CD14-positive monocyte (primary cell): Measurements from ENCODE around the gene GPATCH2. TPM values are rescaled to one million over a fixed set of nuclear protein-coding genes. Genes with fewer than 3 reads are reported as not detected.

Source experiments
- DNase-seq, 3 donors: peaks; one replicate each; pipeline ENCODE4 v3.0.0-alpha.2; 2011 to 2022
- H2AFZ ChIP-seq: 2 replicates; pipeline ENCODE4 v1.6.0; 2012; ENCODE audit warnings: mild to moderate bottlenecking, low read depth, low read length, inconsistent platforms; ENCODE audit not compliant: insufficient read depth, poor library complexity, severe bottlenecking
- H3K27ac ChIP-seq, 2 donors: 1 replicate in 1 of 2; 2 replicates in 1 of 2; pipeline ENCODE4 v1.5.1; 2012 to 2013; ENCODE audit warnings: low read length in 2 of 2, control low read depth in 1 of 2, inconsistent platforms in 1 of 2, low read depth in 1 of 2, mild to moderate bottlenecking in 1 of 2
- H3K27me3 ChIP-seq, 2 donors: one replicate each; pipeline versions ENCODE4 v1.6.0 to v1.6.1; 2011 to 2013; ENCODE audit warnings: low read length in 2 of 2; ENCODE audit not compliant: control insufficient read depth in 2 of 2, insufficient read depth in 2 of 2
- H3K36me3 ChIP-seq, 2 donors: replicated peaks in 1 of 2; 1 replicate in 1 of 2; 2 replicates in 1 of 2; pipeline versions ENCODE4 v1.5.1 to v1.6.1; 2012 to 2013; ENCODE audit warnings: low read length in 2 of 2, control low read depth in 1 of 2, inconsistent platforms in 1 of 2, mild to moderate bottlenecking in 1 of 2; ENCODE audit not compliant: insufficient read depth in 2 of 2, control insufficient read depth in 1 of 2
- H3K4me1 ChIP-seq, 2 donors: 1 replicate in 1 of 2; 2 replicates in 1 of 2; pipeline versions ENCODE4 v1.5.1 to v1.6.1; 2012 to 2013; ENCODE audit warnings: low read length in 2 of 2, control low read depth in 1 of 2, inconsistent platforms in 1 of 2, mild to moderate bottlenecking in 1 of 2, moderate library complexity in 1 of 2; ENCODE audit not compliant: insufficient read depth in 2 of 2, control insufficient read depth in 1 of 2
- H3K4me2 ChIP-seq: replicated peaks from 2 replicates; pipeline ENCODE3; 2012; ENCODE audit warnings: low read length, moderate library complexity, mild to moderate bottlenecking; ENCODE audit not compliant: poor library complexity, severe bottlenecking; ENCODE audit errors: extremely low read depth
- H3K4me3 ChIP-seq, 3 experiments: fragments of 200-600 bp in 1 of 3; sonication (generic) in 1 of 3; replicated peaks in 1 of 3; 1 replicate in 2 of 3; 2 replicates in 1 of 3; pipeline ENCODE4 v1.5.1; 2011 to 2013; ENCODE audit warnings: low read length in 3 of 3, mild to moderate bottlenecking in 3 of 3, control low read depth in 2 of 3, low read depth in 2 of 3, inconsistent platforms in 1 of 3, moderate library complexity in 1 of 3
- H3K79me2 ChIP-seq: 2 replicates; pipeline ENCODE4 v1.6.0; 2012; ENCODE audit warnings: mild to moderate bottlenecking, control low read depth, inconsistent platforms, low read length, moderate library complexity; ENCODE audit not compliant: insufficient read depth
- H3K9ac ChIP-seq: 2 replicates; pipeline ENCODE4 v1.6.0; 2017; ENCODE audit warnings: low read length, mild to moderate bottlenecking; ENCODE audit not compliant: insufficient read depth, poor library complexity, severe bottlenecking
- H3K9me3 ChIP-seq, 2 donors: replicated peaks in 1 of 2; 1 replicate in 1 of 2; 2 replicates in 1 of 2; pipeline versions ENCODE4 v1.5.1 to v1.6.1; 2012 to 2013; ENCODE audit warnings: low read length in 2 of 2, control low read depth in 1 of 2; ENCODE audit not compliant: control insufficient read depth in 1 of 2, insufficient read depth in 1 of 2
- H4K20me1 ChIP-seq: 2 replicates; pipeline ENCODE4 v1.6.0; 2012; ENCODE audit warnings: mild to moderate bottlenecking, low read length, control low read depth, moderate library complexity; ENCODE audit not compliant: insufficient read depth
- H3K27ac Mint-ChIP-seq, 7 donors: one replicate each; pipeline ENCODE4 v1.8.0; 2020; ENCODE audit warnings: mild to moderate bottlenecking in 7 of 7, mixed read lengths in 7 of 7, moderate library complexity in 6 of 7, inconsistent platforms in 2 of 7
- H3K27me3 Mint-ChIP-seq, 3 donors: one replicate each; pipeline ENCODE4 v1.8.0; 2021 to 2022; ENCODE audit warnings: low read depth in 3 of 3, mild to moderate bottlenecking in 3 of 3, mixed read lengths in 3 of 3, moderate library complexity in 3 of 3, inconsistent platforms in 1 of 3
- H3K36me3 Mint-ChIP-seq, 2 donors: one replicate each; pipeline ENCODE4 v1.8.0; 2020; ENCODE audit warnings: mixed read lengths in 2 of 2, inconsistent platforms in 1 of 2, mild to moderate bottlenecking in 1 of 2
- H3K4me1 Mint-ChIP-seq: one replicate; pipeline ENCODE4 v1.8.0; 2020; ENCODE audit warnings: mild to moderate bottlenecking, mixed read lengths
- H3K4me3 Mint-ChIP-seq, 2 donors: one replicate each; pipeline ENCODE4 v1.8.0; 2020; ENCODE audit warnings: mild to moderate bottlenecking in 2 of 2, mixed read lengths in 2 of 2, moderate library complexity in 1 of 2
- H3K9me3 Mint-ChIP-seq, 7 donors: one replicate each; pipeline ENCODE4 v1.8.0; 2020 to 2022; ENCODE audit warnings: mixed read lengths in 7 of 7, mild to moderate bottlenecking in 6 of 7, moderate library complexity in 6 of 7, inconsistent platforms in 2 of 7
- CTCF ChIP-seq: fragments of 200-600 bp; IDR thresholded peaks from one replicate; pipeline ENCODE4 v1.8.0; 2022; ENCODE audit warnings: antibody characterized with exemption, mild to moderate bottlenecking
- WGBS: methylation state at CpG from one replicate; pipeline ENCODE4 v1.1.5; 2013; ENCODE audit warnings: missing lambda C conversion rate; ENCODE audit not compliant: insufficient coverage; 5-methylcytosine and 5-hydroxymethylcytosine counted together
- intact Hi-C, 2 donors: fragments of 100-400 bp; cut with micrococcal nuclease; formaldehyde crosslinking; loops; one replicate each; pipeline versions ENCODE4 v1.15.0 to v1.15.1; 2023
- polyA plus RNA-seq, 3 donors: library from polyadenylated mRNA; depleted of rRNA in 1 of 3; unstranded in 2 of 3; stranded (reverse) in 1 of 3; fragments of 300-500 nt in 2 of 3; fragments of >200 nt in 1 of 3; fragmentation: Illumina TruSeq in 2 of 3; gene quantifications; 1 replicate in 2 of 3; 2 replicates in 1 of 3; pipeline ENCODE4 v1.2.3, GENCODE V29; 2012 to 2021

GPATCH2 gene
- polyA plus RNA-seq, 3 donors = 1.8 to 3.4 (median 1.9) TPM

DNA sequence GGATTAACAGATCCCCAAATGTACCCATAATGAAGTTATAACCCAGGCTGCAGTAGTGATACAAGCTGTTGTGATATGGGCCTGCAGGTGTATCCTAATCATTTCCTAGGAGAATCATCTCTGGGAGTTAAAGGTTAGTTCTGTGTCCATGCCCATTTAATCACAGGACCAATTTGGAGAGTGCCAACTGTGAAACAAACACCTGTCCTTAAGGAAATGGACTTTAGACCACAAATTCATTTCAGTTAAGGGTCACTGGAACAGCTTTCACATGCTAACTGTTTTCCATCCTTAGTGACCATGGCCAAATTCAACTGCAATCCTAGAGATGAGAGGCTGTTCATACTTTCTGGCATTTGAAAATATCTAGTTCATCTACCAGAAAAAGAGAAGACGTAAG is 160.9 kb downstream of the GPATCH2 start:
- no peak for TF ChIP-seq CTCF
- H3K27ac ChIP-seq = no peak overlapping the region
- no peaks in the 10 kb centered on the region for H3K27me3 ChIP-seq
- H3K27ac Mint-ChIP-seq = no peak overlapping the region
- no peaks in the 10 kb centered on the region for H3K36me3 Mint-ChIP-seq
- H3K4me1 ChIP-seq = no peaks in the 10 kb centered on the region
- no peak overlapping the region for H3K4me3 Mint-ChIP-seq
- WGBS = no CpG with 5 or more reads among the region's 1 CpG
- no peaks in the 10 kb centered on the region for H3K27me3 Mint-ChIP-seq
- DNase-seq = no peak
- H3K36me3 ChIP-seq = no peaks in the 10 kb centered on the region
- H4K20me1 ChIP-seq = no peaks in the 10 kb centered on the region
- no peaks in the 10 kb centered on the region for H3K79me2 ChIP-seq
- H3K9me3 ChIP-seq = peaks cover 7 to 9% of the 10 kb centered on the region in 2 donors
- H2AFZ ChIP-seq = no peak overlapping the region
- peaks cover under 1 to 16% (median 6%) of the 10 kb centered on the region in 7 donors for H3K9me3 Mint-ChIP-seq
- H3K4me1 Mint-ChIP-seq = no peaks in the 10 kb centered on the region
- intact Hi-C loops = no loop called here
- no peak overlapping the region for H3K4me2 ChIP-seq
- H3K4me3 ChIP-seq = no peak overlapping the region
- no peak overlapping the region for H3K9ac ChIP-seq

GRCh38 chr1:217465102-217465501 is 165.8 kb downstream of the GPATCH2 start:
- no peaks in the 10 kb centered on the region for H3K27me3 ChIP-seq
- no peak overlapping the region for H2AFZ ChIP-seq
- H3K4me2 ChIP-seq = no peak overlapping the region
- H3K4me3 ChIP-seq = no peak overlapping the region
- no peaks in the 10 kb centered on the region for H3K36me3 ChIP-seq
- H3K4me1 ChIP-seq = no peaks in the 10 kb centered on the region
- no peaks in the 10 kb centered on the region for H4K20me1 ChIP-seq
- H3K9ac ChIP-seq = no peak overlapping the region
- Mint-ChIP-seq H3K27ac (no peak overlapping the region), H3K4me3 (no peak overlapping the region), H3K9me3 (peaks cover 4 to 15% (median 14%) of the 10 kb centered on the region in 7 donors), H3K4me1 (no peaks in the 10 kb centered on the region), H3K27me3 (peaks cover 0 to 1% (median 0%) of the 10 kb centered on the region in 3 donors), H3K36me3 (no peaks in the 10 kb centered on the region)
- no peak for DNase-seq
- H3K9me3 ChIP-seq = peaks cover 7 to 9% of the 10 kb centered on the region in 2 donors
- H3K79me2 ChIP-seq = no peaks in the 10 kb centered on the region
- no CpG with 5 or more reads among the region's 1 CpG for WGBS
- no peak for TF ChIP-seq CTCF
- H3K27ac ChIP-seq = no peak overlapping the region
- intact Hi-C loops = no loop called here
